ENCODE data around the gene ERMN. TPM values are rescaled to one million over a fixed set of nuclear protein-coding genes. Genes with fewer than 3 reads are reported as not detected.

Gene ERMN
- total RNA-seq, 2 experiments from 2014 or later, result 0.87 to 1.3 TPM

GRCh38 chr2:157363612-157364101 lies 38.0 kb upstream of the ERMN start:
- ChIA-PET POLR2A (interaction anchor here (1.2 kb wide), 1 partner anchor 27 kb away, joined by 3 read pairs; no protein-coding TSS in a partner anchor), CTCF (interaction anchor here (4.8 kb wide), 1 partner anchor 28 kb away, joined by 46 read pairs; no protein-coding TSS in a partner anchor)
- TF ChIP-seq, protein P1, sequence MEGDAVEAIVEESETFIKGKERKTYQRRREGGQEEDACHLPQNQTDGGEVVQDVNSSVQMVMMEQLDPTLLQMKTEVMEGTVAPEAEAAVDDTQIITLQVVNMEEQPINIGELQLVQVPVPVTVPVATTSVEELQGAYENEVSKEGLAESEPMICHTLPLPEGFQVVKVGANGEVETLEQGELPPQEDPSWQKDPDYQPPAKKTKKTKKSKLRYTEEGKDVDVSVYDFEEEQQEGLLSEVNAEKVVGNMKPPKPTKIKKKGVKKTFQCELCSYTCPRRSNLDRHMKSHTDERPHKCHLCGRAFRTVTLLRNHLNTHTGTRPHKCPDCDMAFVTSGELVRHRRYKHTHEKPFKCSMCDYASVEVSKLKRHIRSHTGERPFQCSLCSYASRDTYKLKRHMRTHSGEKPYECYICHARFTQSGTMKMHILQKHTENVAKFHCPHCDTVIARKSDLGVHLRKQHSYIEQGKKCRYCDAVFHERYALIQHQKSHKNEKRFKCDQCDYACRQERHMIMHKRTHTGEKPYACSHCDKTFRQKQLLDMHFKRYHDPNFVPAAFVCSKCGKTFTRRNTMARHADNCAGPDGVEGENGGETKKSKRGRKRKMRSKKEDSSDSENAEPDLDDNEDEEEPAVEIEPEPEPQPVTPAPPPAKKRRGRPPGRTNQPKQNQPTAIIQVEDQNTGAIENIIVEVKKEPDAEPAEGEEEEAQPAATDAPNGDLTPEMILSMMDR (IDR thresholded peaks at IDR 0.05), result no peak
- peaks cover 13% of the 10 kb centered on the region for H3K9me3 Mint-ChIP-seq
- ATAC-seq (peak; percentile 43), DNase-seq (no peak)
- peak overlapping the region; percentile 43 for H3K27ac Mint-ChIP-seq
- intact Hi-C loops (cut with micrococcal nuclease), result loop anchor here (5.0 kb wide), 1 partner anchor 39 kb away; no protein-coding TSS in a partner anchor
- no peak overlapping the region for H3K4me3 Mint-ChIP-seq
- H3K36me3 Mint-ChIP-seq (ENCODE audit: low read depth), result peaks cover 38% of the 10 kb centered on the region
- peaks cover 38% of the 10 kb centered on the region for H3K4me1 Mint-ChIP-seq (ENCODE audit: low read depth)
- H3K27me3 Mint-ChIP-seq, result no peaks in the 10 kb centered on the region

GRCh38 chr2:157362627-157363026 lies 37.0 kb upstream of the ERMN start:
- intact Hi-C loops (cut with micrococcal nuclease), result loop anchor here (5.0 kb wide), 1 partner anchor 40 kb away; no protein-coding TSS in a partner anchor
- Mint-ChIP-seq H3K27me3 (no peaks in the 10 kb centered on the region), H3K4me3 (no peak overlapping the region), H3K4me1 (ENCODE audit: low read depth) (peaks cover 40% of the 10 kb centered on the region), H3K36me3 (ENCODE audit: low read depth) (peaks cover 38% of the 10 kb centered on the region), H3K9me3 (peaks cover 13% of the 10 kb centered on the region), H3K27ac (no peak overlapping the region)
- ChIA-PET CTCF (interaction anchor here (1.3 kb wide), 1 partner anchor 26 kb away, joined by 6 read pairs; no protein-coding TSS in a partner anchor), POLR2A (interaction anchor here (0.7 kb wide), 1 partner anchor 81 kb away, joined by 3 read pairs; no protein-coding TSS in a partner anchor)
- TF ChIP-seq, protein P1 (IDR thresholded peaks at IDR 0.05), result no peak
- DNase-seq, result no peak
- ATAC-seq, result no peak

DNA sequence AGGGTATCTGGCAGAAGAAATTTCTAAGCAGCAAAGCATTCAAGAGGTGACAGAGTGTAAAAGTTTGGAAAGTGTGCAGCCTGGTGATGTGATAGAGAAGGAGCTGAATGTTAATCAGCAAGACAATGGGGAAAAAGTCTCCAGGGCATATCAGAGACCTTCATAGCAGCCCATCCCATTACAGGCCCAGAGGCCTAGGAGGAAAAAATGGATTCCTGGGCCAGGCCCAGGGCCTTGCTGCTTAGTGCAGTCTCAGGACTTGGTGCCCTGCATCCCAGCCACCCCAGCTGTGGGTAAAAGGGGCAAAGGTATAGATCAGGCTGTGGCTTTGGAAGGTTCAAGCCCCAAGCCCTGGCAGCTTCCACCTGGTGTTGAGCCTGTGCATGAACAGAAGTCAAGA lies 35.9 kb upstream of the ERMN start:
- Mint-ChIP-seq H3K4me3 (no peak overlapping the region), H3K36me3 (ENCODE audit: low read depth) (peaks cover 38% of the 10 kb centered on the region), H3K27ac (no peak overlapping the region), H3K9me3 (peaks cover 13% of the 10 kb centered on the region), H3K27me3 (no peaks in the 10 kb centered on the region), H3K4me1 (ENCODE audit: low read depth) (peaks cover 44% of the 10 kb centered on the region)
- CTCF ChIA-PET, result interaction anchor here (0.9 to 1.3 kb wide), 2 partner anchors 9 to 25 kb away, joined by 3 to 6 read pairs; no protein-coding TSS in a partner anchor
- ATAC-seq (no peak), DNase-seq (no peak)
- POLR2A ChIA-PET, result no interaction called here
- TF ChIP-seq, protein P1 (IDR thresholded peaks at IDR 0.05), result no peak
- intact Hi-C loops (cut with micrococcal nuclease), result loop anchor here (5.0 kb wide), 1 partner anchor 41 kb away; no protein-coding TSS in a partner anchor

GRCh38 chr2:157359628-157360027 lies 34.0 kb upstream of the ERMN start:
- CTCF ChIA-PET, result interaction anchor here (1.2 to 1.3 kb wide), 2 partner anchors 23 to 24 kb away, joined by 3 to 4 read pairs; no protein-coding TSS in a partner anchor

More at GRCh38 chr2:157359628-157360027, 34.0 kb upstream of the ERMN start:
- Mint-ChIP-seq H3K27ac (no peak overlapping the region), H3K4me1 (ENCODE audit: low read depth) (peaks cover 43% of the 10 kb centered on the region), H3K36me3 (ENCODE audit: low read depth) (peaks cover 36% of the 10 kb centered on the region), H3K9me3 (peaks cover 13% of the 10 kb centered on the region), H3K27me3 (no peaks in the 10 kb centered on the region), H3K4me3 (no peak overlapping the region)
- POLR2A ChIA-PET, result interaction anchor here (1.2 kb wide), 1 partner anchor 14 kb away, joined by 3 read pairs; no protein-coding TSS in a partner anchor
- intact Hi-C loops (cut with micrococcal nuclease), result loop anchor here (5.0 kb wide), 1 partner anchor 43 kb away; no protein-coding TSS in a partner anchor
- TF ChIP-seq, protein P1 (IDR thresholded peaks at IDR 0.05), result no peak
- ATAC-seq (no peak), DNase-seq (no peak)

Measured in activated CD8-positive, alpha-beta T cell treated with anti-CD3 and anti-CD28 coated beads for 36 hours (primary cell).